Stimulated activated CD4-positive, alpha-beta T cell treated with anti-CD3 and anti-CD28 coated beads, Interleukin-12 subunit alpha, Interleukin-12 subunit beta, amount 100 ng/mL, for 24 hours (primary cell): ENCODE data around the gene ACTN4.

ENCODE experiments used
- DNase-seq, 2 experiments: peaks; one replicate each; pipeline ENCODE4 v3.0.0-alpha.2; 2020; ENCODE audit warnings: low read depth in 2 of 2

Gene ACTN4

GRCh38 chr19:38723990-38724854, 76.8 kb downstream of the ACTN4 start:
- no peak for DNase-seq

- no peak for DNase-seq
Observed at GRCh38 chr19:38725469-38726283, 78.2 kb downstream of the ACTN4 start.

- no peak for DNase-seq
Observed at GRCh38 chr19:38726284-38726673, 78.8 kb downstream of the ACTN4 start.

- DNase-seq = no peak
Observed at GRCh38 chr19:38726761-38727301, 79.4 kb downstream of the ACTN4 start.

- no peak for DNase-seq
Observed at GRCh38 chr19:38727306-38727867, 79.9 kb downstream of the ACTN4 start.

- no peak for DNase-seq
Observed at GRCh38 chr19:38727868-38728660, 80.6 kb downstream of the ACTN4 start.

GRCh38 chr19:38728752-38729541, 81.5 kb downstream of the ACTN4 start:
- no peak for DNase-seq

GRCh38 chr19:38729653-38730469, 82.4 kb downstream of the ACTN4 start:
- DNase-seq = peak; percentile 47 to 79

GRCh38 chr19:38730470-38730730, 83.0 kb downstream of the ACTN4 start:
- DNase-seq = no peak

GRCh38 chr19:38730731-38731589, 83.5 kb downstream of the ACTN4 start:
- DNase-seq = no peak

- DNase-seq = no peak
Observed at GRCh38 chr19:38731654-38732301, 84.3 kb downstream of the ACTN4 start.

- no peak for DNase-seq
Observed at GRCh38 chr19:38733241-38733492, 85.7 kb downstream of the ACTN4 start.

GRCh38 chr19:38733493-38734175, 86.2 kb downstream of the ACTN4 start:
- DNase-seq = no peak

GRCh38 chr19:38734176-38734425, 86.7 kb downstream of the ACTN4 start:
- DNase-seq = no peak

- DNase-seq = no peak
Observed at GRCh38 chr19:38734426-38735256, 87.2 kb downstream of the ACTN4 start.

- DNase-seq = no peak
Observed at GRCh38 chr19:38735257-38735686, 87.8 kb downstream of the ACTN4 start.

GRCh38 chr19:38736036-38736412, 88.6 kb downstream of the ACTN4 start:
- peak in 1 of 2 experiments; percentile 40 for DNase-seq
